Stimulated activated memory B cell treated with anti-CD40 and anti-IgM and Interleukin-4, amounts not matched to agents 10 μg/mL and 1 μg/mL and 100 μg/mL, for 72 hours (primary cell): ENCODE data around the gene HEPN1.

Experiments used
- ATAC-seq: fragments of 150-1000 bp; cut with Tn5 transposase; 2 replicates; pipeline ENCODE4 v1.10.0; 2021
- H3K27ac Mint-ChIP-seq: one replicate; pipeline ENCODE4 v1.8.0; 2022; ENCODE audit warnings: mild to moderate bottlenecking, mixed read lengths
- H3K27me3 Mint-ChIP-seq: one replicate; pipeline ENCODE4 v1.8.0; 2022; ENCODE audit warnings: mixed read lengths
- H3K36me3 Mint-ChIP-seq: one replicate; pipeline ENCODE4 v1.8.0; 2022; ENCODE audit warnings: mixed read lengths
- H3K4me1 Mint-ChIP-seq: one replicate; pipeline ENCODE4 v1.8.0; 2022; ENCODE audit warnings: mixed read lengths
- H3K4me3 Mint-ChIP-seq: one replicate; pipeline ENCODE4 v1.8.0; 2022; ENCODE audit warnings: mild to moderate bottlenecking, moderate library complexity, mixed read lengths
- H3K9me3 Mint-ChIP-seq: one replicate; pipeline ENCODE4 v1.8.0; 2022; ENCODE audit warnings: mixed read lengths

HEPN1 gene

DNA sequence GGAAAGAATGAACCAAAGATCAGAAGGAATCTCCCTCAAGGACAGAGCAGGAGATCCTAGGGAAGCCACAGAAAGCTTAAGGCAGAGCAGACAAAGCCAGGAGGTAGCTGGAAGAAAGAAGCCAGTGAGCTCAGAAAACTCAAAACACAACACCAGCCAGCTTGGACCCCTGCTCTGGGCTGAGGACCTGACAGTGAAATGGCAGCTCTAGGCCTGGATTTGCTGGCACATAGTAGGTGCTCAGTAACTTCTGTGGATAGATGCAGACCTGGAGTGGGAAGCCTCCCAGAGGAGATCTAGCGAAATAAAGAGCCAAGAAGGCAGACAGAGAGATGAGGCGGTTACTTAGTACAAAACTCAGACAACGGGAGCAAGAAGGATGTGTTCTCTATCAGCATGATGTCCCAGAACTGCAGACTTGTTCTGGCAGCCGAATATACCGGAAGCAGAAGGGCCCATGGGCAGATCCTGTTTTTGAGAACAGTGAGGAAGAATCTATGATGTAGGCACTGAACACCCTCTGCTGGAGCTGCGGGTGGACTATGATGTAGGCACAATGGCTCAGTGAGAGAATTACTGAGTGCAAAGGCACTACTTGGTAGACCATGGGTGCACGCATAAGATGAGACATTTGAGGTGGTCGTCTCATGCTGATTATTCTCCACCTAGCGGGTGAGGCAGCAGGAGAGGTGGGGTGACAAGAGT is 26.1 kb upstream of the HEPN1 start:
- Mint-ChIP-seq H3K9me3 (no peaks in the 10 kb centered on the region), H3K27ac (no peak overlapping the region), H3K4me3 (no peak overlapping the region), H3K27me3 (peaks cover 45% of the 10 kb centered on the region), H3K36me3 (no peaks in the 10 kb centered on the region), H3K4me1 (no peaks in the 10 kb centered on the region)
- ATAC-seq = no peak

DNA sequence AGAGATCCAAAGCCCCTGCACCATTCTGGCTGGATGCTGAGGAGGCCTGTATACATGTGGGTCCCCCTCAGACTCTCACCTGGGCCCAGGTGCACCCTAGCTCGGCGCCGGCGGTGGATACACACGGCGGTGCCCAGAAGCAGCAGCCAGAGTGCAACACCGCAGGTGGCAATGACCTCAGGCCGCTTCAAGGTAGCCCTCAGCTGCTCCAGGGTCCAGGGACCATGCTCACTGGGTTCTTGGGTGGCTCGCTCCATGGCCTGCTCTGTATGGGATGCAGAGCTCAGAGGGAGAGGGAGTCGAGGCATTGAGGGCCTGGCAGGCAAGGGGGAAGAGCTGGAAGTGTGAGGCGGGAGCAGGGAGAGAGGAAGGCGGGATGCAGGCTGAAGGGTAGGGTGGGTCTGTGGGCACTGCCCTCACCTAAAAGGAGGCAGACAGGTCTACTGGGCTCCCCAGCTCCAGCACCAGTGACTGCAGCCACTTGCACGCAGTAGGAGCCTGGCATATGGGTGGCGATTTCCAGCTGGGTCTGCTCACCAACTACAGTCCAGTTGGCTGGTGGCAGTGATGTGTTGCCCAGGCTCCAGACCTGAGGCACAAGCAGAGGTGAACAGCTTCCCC is 25.2 kb upstream of the HEPN1 start:
- Mint-ChIP-seq H3K27me3 (peaks cover 39% of the 10 kb centered on the region), H3K4me3 (no peak overlapping the region), H3K36me3 (no peaks in the 10 kb centered on the region), H3K9me3 (no peaks in the 10 kb centered on the region), H3K4me1 (no peaks in the 10 kb centered on the region), H3K27ac (no peak overlapping the region)
- no peak for ATAC-seq

DNA sequence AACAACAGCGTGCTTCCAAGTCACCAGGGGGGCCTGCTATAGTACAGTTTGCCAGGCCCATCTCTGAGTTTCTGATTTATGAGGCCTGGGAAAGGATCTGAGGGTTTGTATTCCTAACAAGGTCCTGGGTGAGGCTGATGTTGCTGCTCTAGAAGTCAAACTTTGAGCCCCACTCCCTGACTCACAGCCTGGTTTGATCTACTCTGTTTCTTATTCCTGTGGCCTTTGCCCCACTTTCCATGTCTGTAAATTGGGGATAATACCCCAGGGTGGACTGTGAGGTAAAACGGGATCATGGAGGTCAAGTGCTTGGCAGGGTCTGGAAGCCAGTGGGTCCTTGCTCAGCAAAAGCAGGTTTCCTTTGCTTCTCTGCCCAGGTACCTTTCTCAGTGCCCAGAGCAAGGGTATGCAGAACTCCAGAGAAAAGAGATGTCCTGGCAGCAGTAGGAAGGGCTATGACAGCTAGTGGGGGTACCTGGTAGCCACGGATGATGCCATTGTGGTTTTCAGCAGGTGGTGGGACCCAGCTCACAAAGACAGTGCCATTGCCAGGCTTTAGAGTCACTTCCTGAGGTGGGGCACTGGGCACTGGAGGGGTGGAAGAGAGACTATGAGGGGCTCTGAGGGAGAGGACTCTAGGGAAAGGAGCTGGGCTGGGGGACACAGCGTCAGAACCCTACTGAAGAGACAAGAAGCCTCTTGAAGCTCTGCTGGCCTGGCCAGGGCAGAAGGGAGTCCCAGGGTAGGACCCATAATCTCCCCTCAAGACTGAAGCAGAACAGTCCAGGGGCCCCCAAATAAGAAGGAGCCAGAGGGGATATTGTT is 24.2 kb upstream of the HEPN1 start:
- no peak overlapping the region for H3K27ac Mint-ChIP-seq
- peaks cover 48% of the 10 kb centered on the region for H3K27me3 Mint-ChIP-seq
- H3K36me3 Mint-ChIP-seq = no peaks in the 10 kb centered on the region
- H3K4me1 Mint-ChIP-seq = no peaks in the 10 kb centered on the region
- H3K4me3 Mint-ChIP-seq = no peak overlapping the region
- no peaks in the 10 kb centered on the region for H3K9me3 Mint-ChIP-seq
- no peak for ATAC-seq

DNA sequence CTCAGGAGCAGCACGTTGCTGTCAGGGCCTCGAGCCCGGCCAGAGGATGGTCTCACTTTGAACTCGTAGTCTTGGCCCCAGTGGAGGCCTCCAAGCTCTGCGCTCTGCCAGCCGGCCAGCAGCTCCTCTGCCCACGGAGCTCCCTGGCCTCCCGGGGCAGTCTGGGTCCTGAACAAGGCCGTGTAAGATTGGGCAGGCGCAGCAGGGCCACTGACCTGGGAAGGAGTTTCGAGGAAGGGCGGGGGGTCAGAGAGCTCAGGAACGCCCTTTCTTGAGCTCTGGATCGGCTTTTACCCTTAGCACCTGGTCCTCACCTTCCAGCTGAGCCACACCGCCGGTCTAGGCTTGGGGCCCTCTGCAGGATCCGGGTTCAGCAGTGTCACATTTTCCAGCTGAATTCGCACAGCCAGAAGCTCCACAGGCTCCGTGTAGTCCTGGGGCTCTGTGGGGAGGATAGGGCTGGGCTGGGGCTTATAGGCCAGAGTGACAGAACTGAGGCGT is 23.5 kb upstream of the HEPN1 start:
- no peaks in the 10 kb centered on the region for H3K4me1 Mint-ChIP-seq
- H3K9me3 Mint-ChIP-seq = no peaks in the 10 kb centered on the region
- no peaks in the 10 kb centered on the region for H3K36me3 Mint-ChIP-seq
- peaks cover 50% of the 10 kb centered on the region for H3K27me3 Mint-ChIP-seq
- ATAC-seq = no peak
- H3K27ac Mint-ChIP-seq = no peak overlapping the region
- H3K4me3 Mint-ChIP-seq = no peak overlapping the region

DNA sequence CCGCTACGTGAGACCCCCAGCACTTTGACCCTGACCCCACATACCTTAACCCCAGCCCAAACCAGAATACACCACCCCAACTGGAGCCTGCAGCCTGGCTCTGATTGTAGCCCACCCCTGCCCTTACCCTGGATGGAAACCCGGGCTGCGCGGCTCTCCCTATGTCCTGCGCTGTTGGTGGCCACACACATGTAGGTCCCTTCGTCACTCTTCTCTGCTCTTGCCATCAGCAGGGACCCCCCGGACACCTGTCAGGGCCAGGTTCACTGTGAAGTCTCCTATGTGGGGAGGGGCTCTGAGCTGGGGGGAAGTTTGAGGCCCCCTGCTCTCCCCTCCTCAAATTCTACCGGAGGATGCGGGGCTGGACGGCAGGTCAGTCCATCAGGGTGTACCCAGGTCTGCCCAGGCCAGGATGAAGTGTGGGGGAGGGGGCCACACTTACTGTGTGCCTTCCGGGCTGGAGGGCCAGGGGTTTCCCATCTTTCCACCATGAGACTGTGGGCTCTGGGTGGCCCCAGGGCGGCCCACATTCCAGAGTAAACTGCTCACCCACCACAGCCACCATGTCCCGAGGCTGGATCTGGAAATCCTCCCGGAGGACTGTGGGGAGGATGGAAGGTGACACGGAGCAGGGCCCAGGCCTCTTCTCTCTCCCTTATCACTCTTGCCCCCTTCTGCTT is 22.8 kb upstream of the HEPN1 start:
- H3K4me1 Mint-ChIP-seq = no peaks in the 10 kb centered on the region
- no peak for ATAC-seq
- peaks cover 55% of the 10 kb centered on the region for H3K27me3 Mint-ChIP-seq
- no peak overlapping the region for H3K4me3 Mint-ChIP-seq
- no peaks in the 10 kb centered on the region for H3K9me3 Mint-ChIP-seq
- H3K36me3 Mint-ChIP-seq = no peaks in the 10 kb centered on the region
- H3K27ac Mint-ChIP-seq = no peak overlapping the region

DNA sequence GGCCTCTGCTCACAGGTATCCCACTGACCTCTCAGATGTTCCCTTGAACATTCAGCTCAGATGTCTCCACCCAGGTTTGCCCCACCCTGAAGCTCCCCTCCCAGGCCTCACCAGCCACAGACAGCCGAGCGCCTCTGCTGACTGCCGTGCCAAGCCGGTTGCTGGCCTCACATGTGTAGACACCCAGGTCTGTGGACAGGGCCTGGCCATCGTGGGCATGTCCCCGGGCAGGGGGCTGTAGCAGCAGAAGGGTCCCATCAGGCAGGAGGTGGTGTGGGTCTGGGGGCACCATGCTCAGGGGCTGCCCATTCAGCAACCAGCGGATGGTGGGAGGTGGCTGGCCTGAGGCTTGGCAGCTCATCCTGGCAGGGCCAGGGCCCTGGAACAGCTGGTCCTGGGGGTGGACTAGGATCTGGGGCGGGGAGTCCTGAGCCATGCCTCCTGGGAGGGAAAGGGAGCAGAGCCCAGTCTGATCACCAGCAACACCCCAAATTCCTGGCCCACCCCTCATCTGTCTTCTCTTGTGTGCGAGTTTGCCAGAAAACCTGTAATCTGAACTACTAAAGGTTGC is 22.1 kb upstream of the HEPN1 start:
- no peak for ATAC-seq
- Mint-ChIP-seq H3K4me1 (no peaks in the 10 kb centered on the region), H3K4me3 (no peak overlapping the region), H3K27me3 (peaks cover 62% of the 10 kb centered on the region), H3K27ac (no peak overlapping the region), H3K36me3 (no peaks in the 10 kb centered on the region), H3K9me3 (no peaks in the 10 kb centered on the region)

DNA sequence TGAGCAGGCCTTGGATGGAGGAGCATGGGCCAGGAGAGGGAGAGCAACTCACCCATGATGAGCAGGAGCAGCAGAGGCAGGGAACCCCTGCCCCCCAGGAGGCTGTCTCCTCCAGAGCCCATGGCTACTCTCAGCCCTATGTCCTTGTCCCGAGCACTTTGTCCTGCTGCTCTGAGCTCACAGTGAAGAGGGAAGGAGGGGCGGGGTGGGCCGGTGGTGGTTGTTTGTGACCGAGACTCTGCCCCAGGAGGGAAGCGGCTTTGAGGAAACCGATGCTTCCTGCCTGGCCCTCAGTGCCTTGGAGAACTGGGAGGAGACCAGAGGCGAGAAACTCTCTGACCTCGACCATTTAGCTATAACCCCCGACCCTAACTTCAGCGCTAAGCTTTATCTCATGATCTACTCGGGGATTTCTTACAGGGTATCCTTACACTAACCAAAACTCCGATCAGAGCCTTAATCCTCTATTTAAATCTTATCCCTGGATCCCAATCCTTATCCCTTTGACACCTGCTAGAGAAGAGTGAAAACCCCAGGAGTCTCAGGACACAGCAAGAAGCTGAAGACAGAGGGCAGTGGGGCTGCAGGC is 21.3 kb upstream of the HEPN1 start, which contains the start of gene ROBO4:
Gene ROBO4, minus strand, starts transcription at position 192 of the 589 bp plus-strand sequence. Its CDS starts 70 bp downstream, at position 122.
- Mint-ChIP-seq H3K27ac (no peak within 1 kb of the TSS), H3K36me3 (no peaks in the 10 kb centered on the region), H3K4me3 (no peak within 1 kb of the TSS), H3K4me1 (no peaks in the 10 kb centered on the region), H3K27me3 (peaks cover 57% of the 10 kb centered on the region), H3K9me3 (no peaks in the 10 kb centered on the region)
- ATAC-seq = no peak

DNA sequence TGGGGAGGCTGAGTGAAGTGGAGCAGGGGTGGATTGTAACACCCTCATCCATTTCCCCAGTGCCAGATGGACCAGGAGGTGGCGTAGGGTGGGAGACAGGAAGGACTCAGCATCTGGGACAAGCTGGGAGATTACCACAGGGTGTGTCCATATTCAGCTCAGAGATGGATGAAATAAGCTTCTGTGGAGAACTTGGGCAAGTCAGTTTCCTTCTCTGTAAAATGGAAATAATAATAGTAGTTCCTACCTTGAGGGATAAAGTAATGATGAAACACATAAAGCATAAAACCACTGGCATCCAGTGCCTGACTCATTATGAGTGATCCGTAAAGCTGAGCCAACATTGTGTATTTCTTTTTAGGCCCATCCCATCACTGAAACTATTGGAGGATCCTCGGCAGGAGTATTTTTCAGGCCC is 20.8 kb upstream of the HEPN1 start:
- no peaks in the 10 kb centered on the region for H3K36me3 Mint-ChIP-seq

DNA sequence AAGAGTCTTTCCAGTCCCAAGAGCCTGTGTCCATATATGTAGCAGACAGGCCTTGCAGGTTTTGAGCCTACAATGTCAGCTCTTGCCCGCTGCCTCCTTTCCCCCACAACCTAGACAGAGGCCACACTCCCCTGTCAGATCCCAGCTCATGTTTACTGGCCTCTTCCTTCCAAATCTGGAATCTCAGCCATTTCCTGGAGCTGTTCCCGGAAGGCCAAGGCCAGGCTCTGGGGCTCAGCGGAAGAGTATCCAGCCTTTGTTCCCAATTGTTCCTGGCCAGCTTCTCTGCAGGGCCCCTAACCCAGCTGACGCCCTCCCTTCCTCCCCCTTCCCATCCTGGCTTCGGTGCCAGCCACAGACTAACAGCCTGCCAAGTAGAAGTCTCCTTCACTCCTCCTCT is 20.3 kb upstream of the HEPN1 start:
- Mint-ChIP-seq H3K9me3 (no peaks in the 10 kb centered on the region), H3K4me1 (no peaks in the 10 kb centered on the region), H3K27me3 (peaks cover 55% of the 10 kb centered on the region), H3K36me3 (no peaks in the 10 kb centered on the region), H3K27ac (no peak overlapping the region), H3K4me3 (no peak overlapping the region)
- no peak for ATAC-seq

More for the DNA sequence above, 20.8 kb upstream of the HEPN1 start:
- Mint-ChIP-seq H3K4me3 (no peak overlapping the region), H3K9me3 (no peaks in the 10 kb centered on the region), H3K27me3 (peaks cover 55% of the 10 kb centered on the region), H3K27ac (no peak overlapping the region), H3K4me1 (no peaks in the 10 kb centered on the region)
- ATAC-seq = no peak

DNA sequence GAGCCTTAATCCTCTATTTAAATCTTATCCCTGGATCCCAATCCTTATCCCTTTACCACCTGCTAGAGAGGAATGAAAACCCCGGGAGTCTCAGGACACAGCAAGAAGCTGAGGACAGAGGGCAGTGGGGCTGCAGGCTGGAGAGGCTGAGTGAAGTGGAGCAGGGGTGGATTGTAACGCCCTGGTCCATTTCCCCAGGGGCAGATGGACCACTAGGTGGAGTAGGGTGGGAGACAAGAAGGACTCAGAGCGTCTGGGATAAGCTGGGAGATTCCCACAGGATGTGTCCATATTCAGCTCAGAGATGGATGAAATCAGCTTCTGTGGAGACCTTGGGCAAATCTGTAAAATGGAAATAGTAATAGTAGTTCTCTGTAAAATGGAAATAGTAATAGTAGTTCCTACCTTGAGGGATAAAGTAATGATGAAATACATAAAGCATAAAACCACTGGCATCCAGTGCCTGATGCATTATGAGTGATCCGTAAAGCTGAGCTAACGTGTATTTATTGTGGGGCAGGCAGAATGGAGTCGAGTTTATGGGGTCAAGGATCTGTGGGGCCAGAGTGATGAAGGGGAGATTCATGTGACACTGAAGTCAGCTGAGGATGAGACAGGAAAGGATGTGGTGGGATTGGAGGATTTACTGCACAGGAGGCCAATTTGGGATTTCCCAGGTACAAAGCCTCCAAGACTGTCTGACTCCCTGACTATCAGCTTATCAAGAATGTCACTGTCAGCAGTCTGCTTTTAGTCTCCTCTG is 19.5 kb upstream of the HEPN1 start:
- Mint-ChIP-seq H3K4me3 (no peak overlapping the region), H3K27ac (no peak overlapping the region), H3K4me1 (no peaks in the 10 kb centered on the region), H3K27me3 (peaks cover 54% of the 10 kb centered on the region), H3K36me3 (no peaks in the 10 kb centered on the region), H3K9me3 (no peaks in the 10 kb centered on the region)
- ATAC-seq = no peak

DNA sequence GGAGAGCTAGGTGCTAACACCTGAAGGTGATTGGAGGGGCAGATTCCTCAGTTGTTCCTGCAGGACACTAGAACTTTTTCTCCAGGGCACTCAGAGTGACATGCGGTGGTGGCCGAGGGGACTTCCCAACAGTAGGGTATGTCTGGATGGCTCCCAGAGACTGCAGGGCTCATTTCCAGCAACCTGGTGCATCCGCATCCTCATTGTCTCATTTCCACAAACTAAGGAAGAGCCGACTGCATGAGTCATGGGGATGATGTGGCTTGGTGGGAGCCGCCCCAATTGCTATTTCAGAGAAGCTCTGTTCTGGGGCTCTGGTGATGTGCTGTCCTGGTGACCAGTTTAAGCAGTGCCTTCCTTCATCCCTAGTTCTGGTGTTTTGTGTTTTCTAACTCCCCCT is 18.6 kb upstream of the HEPN1 start:
- H3K9me3 Mint-ChIP-seq = peaks cover under 1% of the 10 kb centered on the region
- no peak overlapping the region for H3K27ac Mint-ChIP-seq
- H3K36me3 Mint-ChIP-seq = no peaks in the 10 kb centered on the region
- no peak overlapping the region for H3K4me3 Mint-ChIP-seq
- H3K27me3 Mint-ChIP-seq = peaks cover 45% of the 10 kb centered on the region
- ATAC-seq = no peak
- H3K4me1 Mint-ChIP-seq = no peaks in the 10 kb centered on the region

DNA sequence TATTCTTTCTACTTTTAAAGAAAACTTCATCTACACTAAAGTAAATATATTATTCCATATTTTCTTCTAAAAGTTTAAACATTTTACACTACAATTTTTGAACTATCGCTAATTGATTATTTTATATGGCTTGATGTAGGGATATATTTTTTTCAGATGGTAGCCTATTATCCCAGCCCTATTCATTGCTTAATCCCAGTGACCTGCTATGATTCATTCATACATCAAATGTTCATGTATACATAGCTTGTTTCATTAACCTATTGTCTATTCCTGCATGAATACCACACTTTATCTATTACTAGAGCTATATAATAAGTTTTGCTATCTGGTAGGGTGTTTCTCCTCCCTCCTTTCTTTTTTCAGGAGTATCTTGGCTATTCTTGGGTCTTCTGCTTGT is 16.4 kb upstream of the HEPN1 start:
- ATAC-seq = no peak
- Mint-ChIP-seq H3K4me1 (no peaks in the 10 kb centered on the region), H3K27me3 (peaks cover 25% of the 10 kb centered on the region)

DNA sequence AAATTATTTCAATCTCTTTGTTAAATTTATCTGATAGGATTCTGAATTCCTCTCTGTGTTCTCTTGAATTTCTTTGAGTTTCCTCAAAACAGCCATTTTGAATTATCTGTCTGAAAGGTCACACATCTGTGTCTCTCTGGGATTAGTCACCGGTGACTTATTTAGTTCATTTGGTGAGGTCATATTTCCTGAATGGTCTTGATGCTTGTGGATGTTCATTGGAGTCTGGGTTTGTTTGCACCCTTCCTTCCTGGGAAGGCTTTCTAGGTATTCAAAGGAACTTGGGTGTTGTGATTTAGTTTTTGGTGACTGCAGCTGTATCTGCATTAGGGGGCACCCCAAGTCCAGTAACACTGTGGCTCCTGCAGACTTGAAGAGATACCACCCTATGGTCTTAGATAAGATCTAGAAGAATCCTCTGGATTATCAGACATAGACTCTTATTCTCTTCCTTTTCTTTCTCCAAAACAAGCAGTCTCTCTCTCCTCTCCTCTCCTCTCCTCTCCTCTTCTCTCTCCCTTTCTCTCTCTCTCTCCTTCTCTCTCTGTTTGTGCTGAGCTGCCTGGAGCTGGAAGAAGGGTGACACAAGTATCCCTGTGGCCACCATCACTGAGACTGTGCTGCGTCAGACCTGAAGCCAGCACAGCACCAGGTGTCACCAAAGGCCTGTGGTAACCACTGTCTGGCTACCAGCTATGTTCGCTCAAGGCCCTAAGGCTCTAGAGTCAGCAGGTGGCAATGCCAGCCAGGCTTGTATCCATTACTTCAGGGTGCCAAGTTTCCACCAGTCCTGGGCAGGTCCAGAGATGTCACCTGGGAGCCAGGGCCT is 3.3 kb upstream of the HEPN1 start:
- Mint-ChIP-seq H3K27ac (no peak overlapping the region), H3K4me3 (no peak overlapping the region)

More for the DNA sequence above, 16.4 kb upstream of the HEPN1 start:
- Mint-ChIP-seq H3K4me3 (no peak overlapping the region), H3K27ac (no peak overlapping the region), H3K36me3 (no peaks in the 10 kb centered on the region), H3K9me3 (peaks cover 3% of the 10 kb centered on the region)

More for the DNA sequence above, 3.3 kb upstream of the HEPN1 start:
- H3K36me3 Mint-ChIP-seq = no peaks in the 10 kb centered on the region
- ATAC-seq = no peak
- H3K9me3 Mint-ChIP-seq = peaks cover 6% of the 10 kb centered on the region
- H3K4me1 Mint-ChIP-seq = no peaks in the 10 kb centered on the region
- peaks cover 61% of the 10 kb centered on the region for H3K27me3 Mint-ChIP-seq
